Prostate gland (tissue), 2 donors: Measurements from ENCODE around the gene DOP1B. TPM values are rescaled to one million over a fixed set of nuclear protein-coding genes. Genes with fewer than 3 reads are reported as not detected.

Source experiments
- DNase-seq: peaks from one replicate; pipeline ENCODE4 v3.0.0-alpha.2; 2019; ENCODE audit warnings: low spot score
- H3K27ac ChIP-seq, 2 donors: fragments of 200-600 bp; sonication (generic); 2 replicates each; pipeline ENCODE4 v1.5.1; 2017 to 2019
- H3K27me3 ChIP-seq: fragments of 200-600 bp; sonication (generic); replicated peaks from 2 replicates; pipeline ENCODE4 v1.5.1; 2019; ENCODE audit not compliant: insufficient read depth
- H3K36me3 ChIP-seq, 2 donors: fragments of 200-600 bp; sonication (generic); 1 replicate in 1 of 2; 2 replicates in 1 of 2; pipeline versions ENCODE4 v1.5.1 to v1.8.1; 2017 to 2019
- H3K4me1 ChIP-seq: fragments of 200-600 bp; sonication (generic); replicated peaks from 2 replicates; pipeline ENCODE4 v1.5.1; 2019
- H3K4me3 ChIP-seq, 2 donors: fragments of 200-600 bp; sonication (generic); 2 replicates each; pipeline ENCODE4 v1.5.1; 2017 to 2019
- H3K9me3 ChIP-seq: fragments of 200-600 bp; sonication (generic); 2 replicates; pipeline ENCODE4 v1.5.1; 2017
- CTCF ChIP-seq, 4 experiments: fragments of 200-600 bp in 2 of 4; fragments of 450-650 bp in 2 of 4; sonication (generic) in 2 of 4; IDR thresholded peaks; 1 replicate in 3 of 4; 2 replicates in 1 of 4; pipeline ENCODE4 v1.5.1; 2016 to 2019; ENCODE audit warnings: antibody characterized with exemption in 4 of 4, mild to moderate bottlenecking in 2 of 4, moderate library complexity in 2 of 4
- POLR2A ChIP-seq: fragments of 450-650 bp; IDR thresholded peaks from one replicate; pipeline ENCODE4 v1.6.1; 2016; ENCODE audit warnings: antibody characterized with exemption, mild to moderate bottlenecking
- POLR2AphosphoS5 ChIP-seq: sonication (generic); formaldehyde crosslinking; IDR thresholded peaks from one replicate; pipeline ENCODE4 v1.6.1; 2017; ENCODE audit warnings: antibody characterized with exemption
- WGBS: methylation state at CpG from one replicate; pipeline ENCODE4 v1.1.5; 2018; 5-methylcytosine and 5-hydroxymethylcytosine counted together
- intact Hi-C: fragments of 100-400 bp; cut with DNase I; formaldehyde crosslinking; loops from one replicate; pipeline ENCODE4 v1.14.2; 2022
- total RNA-seq, 2 donors: library from RNA; depleted of rRNA; stranded (reverse); fragments of >200 nt; gene quantifications; one replicate each; pipeline ENCODE4 v1.1.0, GENCODE V29; 2016

The DOP1B gene
- total RNA-seq, 2 donors from 2014 or later = 28.4 to 93.3 TPM

DNA sequence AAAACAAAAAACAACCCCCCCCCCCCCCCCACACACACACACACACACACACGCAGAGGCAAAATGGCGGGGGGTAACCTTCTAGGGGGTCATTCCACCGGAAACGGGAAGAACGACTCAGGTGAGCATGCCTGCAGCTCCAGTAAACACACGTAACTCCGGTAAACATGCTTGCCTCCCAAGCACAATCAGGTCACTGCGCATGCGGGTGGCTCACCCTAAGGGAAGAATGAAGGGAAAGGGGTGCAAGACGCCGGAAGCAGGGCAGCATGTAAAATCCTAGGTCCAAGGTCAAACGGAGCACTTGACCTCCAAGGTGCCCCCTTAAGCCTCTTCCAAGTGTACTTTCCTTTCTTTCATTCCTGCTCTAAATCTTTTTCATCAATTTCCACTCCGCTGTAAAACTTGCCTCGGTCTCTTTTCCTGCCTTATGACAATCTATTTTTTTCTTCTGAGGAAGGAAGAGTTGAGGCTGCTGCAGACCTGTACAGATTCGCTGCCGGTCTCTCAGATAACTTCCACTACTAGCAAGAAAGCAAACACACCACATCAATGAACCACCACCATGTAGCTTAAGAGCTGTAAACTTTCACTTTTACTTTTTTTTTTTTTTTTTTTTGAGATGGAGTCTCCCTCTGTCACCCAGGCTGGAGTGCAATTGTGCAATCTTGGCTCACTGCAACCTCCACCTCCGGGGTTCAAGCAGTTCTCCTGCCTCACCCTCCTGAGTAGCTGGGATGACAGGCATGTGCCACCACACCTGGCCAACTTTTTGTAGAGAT, 42.8 kb upstream of the DOP1B start:
- intact Hi-C loops = no loop called here
- TF ChIP-seq POLR2AphosphoS5 (no peak), CTCF (IDR thresholded peaks at IDR 0.05) (no peak), POLR2A (no peak)
- Histone ChIP-seq H3K4me3 (no peak overlapping the region), H3K4me1 (no peaks in the 10 kb centered on the region), H3K27ac (peak overlapping the region; percentile 30 to 72), H3K36me3 (no peaks in the 10 kb centered on the region), H3K9me3 (no peaks in the 10 kb centered on the region), H3K27me3 (no peaks in the 10 kb centered on the region)
- peak; percentile 47 for DNase-seq
- WGBS = 61% methylated on average over 17 of the region's 17 CpGs

DNA sequence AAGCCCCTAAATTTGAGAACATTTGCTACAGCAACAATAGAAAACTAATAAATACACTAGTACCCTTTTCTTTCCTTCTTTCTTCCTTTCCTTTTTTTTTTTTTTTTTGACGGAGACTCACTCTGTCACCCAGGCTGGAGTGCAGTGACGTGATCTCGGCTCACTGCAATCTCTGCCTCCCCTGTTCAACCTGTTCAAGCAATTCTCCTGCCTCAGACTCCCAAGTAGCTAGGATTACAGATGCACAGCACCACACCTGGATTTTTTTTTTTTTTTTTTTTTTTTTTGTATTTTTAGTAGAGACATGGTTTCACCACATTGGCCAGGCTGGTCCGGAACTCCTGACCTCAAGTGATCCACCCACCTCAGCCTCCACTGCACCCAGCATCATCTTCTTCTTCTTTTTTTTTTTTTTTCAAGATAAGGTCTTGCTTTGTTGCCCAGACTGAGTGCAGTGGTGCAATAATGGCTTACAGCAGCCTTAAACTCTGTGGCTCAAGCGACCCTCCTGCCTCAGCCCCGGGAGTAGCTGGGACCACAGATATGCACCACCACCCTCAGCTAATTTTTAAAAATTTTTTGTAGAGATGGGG, 41.4 kb upstream of the DOP1B start:
- no peaks in the 10 kb centered on the region for H3K27me3 ChIP-seq
- no peaks in the 10 kb centered on the region for H3K36me3 ChIP-seq
- TF ChIP-seq CTCF (IDR thresholded peaks at IDR 0.05) (no peak), POLR2A (no peak), POLR2AphosphoS5 (no peak)
- no peak overlapping the region for H3K27ac ChIP-seq
- no peaks in the 10 kb centered on the region for H3K9me3 ChIP-seq
- no peak for DNase-seq
- WGBS = 94% methylated on average over 6 of the region's 6 CpGs
- no peak overlapping the region for H3K4me3 ChIP-seq
- intact Hi-C loops = no loop called here
- H3K4me1 ChIP-seq = no peaks in the 10 kb centered on the region

- Histone ChIP-seq H3K36me3 (no peaks in the 10 kb centered on the region), H3K27ac (peak overlapping the region; percentile 36 to 51), H3K9me3 (no peaks in the 10 kb centered on the region), H3K4me1 (no peaks in the 10 kb centered on the region), H3K4me3 (no peak overlapping the region), H3K27me3 (no peaks in the 10 kb centered on the region)
- intact Hi-C loops = no loop called here
- TF ChIP-seq POLR2AphosphoS5 = peak; percentile 77
- TF ChIP-seq POLR2A = no peak
- DNase-seq = no peak
- 69% methylated on average over 2 of the region's 2 CpGs for WGBS
These were observed 39.3 kb upstream of the DOP1B start for GRCh38 chr21:36117286-36117741.

GRCh38 chr21:36120304-36120888, 36.2 kb upstream of the DOP1B start:
- 67% methylated on average over 7 of the region's 7 CpGs for WGBS
- TF ChIP-seq POLR2A = no peak
- no peak for TF ChIP-seq POLR2AphosphoS5
- no peak for TF ChIP-seq CTCF (IDR thresholded peaks at IDR 0.05)
- no peaks in the 10 kb centered on the region for H3K9me3 ChIP-seq
- no peaks in the 10 kb centered on the region for H3K36me3 ChIP-seq
- no peaks in the 10 kb centered on the region for H3K4me1 ChIP-seq
- DNase-seq = no peak
- intact Hi-C loops = no loop called here
- H3K27me3 ChIP-seq = no peaks in the 10 kb centered on the region
- H3K27ac ChIP-seq = no peak overlapping the region
- H3K4me3 ChIP-seq = no peak overlapping the region

DNA sequence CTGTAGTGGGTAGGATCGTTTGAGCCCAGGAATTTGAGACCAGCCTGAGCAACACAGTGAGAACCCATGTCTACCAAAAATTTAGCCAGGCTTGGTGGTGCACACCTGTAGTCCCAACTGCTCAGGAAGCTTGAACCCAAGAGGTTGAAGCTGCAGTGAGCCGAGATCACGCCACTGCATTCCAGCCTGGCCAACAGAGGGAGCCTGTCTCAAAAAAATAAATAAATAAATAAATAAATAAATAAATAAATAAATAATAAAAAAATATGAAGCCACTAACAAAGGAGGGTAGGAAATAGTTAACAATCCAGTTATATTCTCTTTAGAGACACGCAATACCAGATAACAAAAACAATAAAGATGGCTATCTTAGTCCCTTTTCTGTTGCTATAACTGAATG, 33.6 kb upstream of the DOP1B start:
- intact Hi-C loops = no loop called here
- Histone ChIP-seq H3K9me3 (no peaks in the 10 kb centered on the region), H3K27ac (no peak overlapping the region), H3K4me1 (peaks cover 16% of the 10 kb centered on the region), H3K27me3 (no peaks in the 10 kb centered on the region), H3K4me3 (no peak overlapping the region), H3K36me3 (no peaks in the 10 kb centered on the region)
- 50% methylated on average over 4 of the region's 4 CpGs for WGBS
- no peak for DNase-seq
- TF ChIP-seq POLR2A = no peak
- TF ChIP-seq POLR2AphosphoS5 = no peak
- no peak for TF ChIP-seq CTCF (IDR thresholded peaks at IDR 0.05)
